Upper lobe of left lung (tissue), 4 donors: ENCODE measurements around the gene CLEC16A.

Source experiments
- CTCF ChIP-seq, 6 experiments: fragments of 450-650 bp in 4 of 6; fragments of 200-600 bp in 2 of 6; sonication (generic) in 2 of 6; IDR thresholded peaks; one replicate each; pipeline ENCODE4 v1.5.1; 2016 to 2019; ENCODE audit warnings: antibody characterized with exemption in 6 of 6
- POLR2AphosphoS5 ChIP-seq, 2 donors: sonication (generic); formaldehyde crosslinking; IDR thresholded peaks; one replicate each; pipeline ENCODE4 v1.5.1; 2017; ENCODE audit warnings: antibody characterized with exemption in 2 of 2

- TF ChIP-seq POLR2AphosphoS5 (IDR thresholded peaks at IDR 0.05) = no peak
- TF ChIP-seq CTCF (IDR thresholded peaks at IDR 0.05) = no peak
Measured at GRCh38 chr16:10927497-10928112, 16.8 kb upstream of the CLEC16A start.
